Subcutaneous adipose tissue (tissue), 4 donors: ENCODE results near the gene CCND3. TPM values are rescaled to one million over a fixed set of nuclear protein-coding genes. Genes with fewer than 3 reads are reported as not detected.

Experiments used
- CTCF ChIP-seq: fragments of 450-650 bp; IDR thresholded peaks from one replicate; pipeline ENCODE4 v1.5.1; 2016; ENCODE audit warnings: low read depth, mild to moderate bottlenecking, control low read depth, antibody characterized with exemption, moderate library complexity
- total RNA-seq, 4 donors: library from RNA; depleted of rRNA; stranded (reverse); fragments of >200 nt; gene quantifications; one replicate each; pipeline ENCODE4 v1.1.0, GENCODE V29; 2016

Gene CCND3
- total RNA-seq, 4 donors from 2014 or later, result 75.2 to 153 (median 130) TPM

- TF ChIP-seq CTCF, result no peak
Measured at GRCh38 chr6:41963371-41963770, 21.8 kb upstream of the CCND3 start.

GRCh38 chr6:41960028-41960427 lies 18.4 kb upstream of the CCND3 start:
- TF ChIP-seq CTCF, result no peak

GRCh38 chr6:41958022-41958856 lies 16.6 kb upstream of the CCND3 start:
- no peak for TF ChIP-seq CTCF

- no peak for TF ChIP-seq CTCF
Measured at GRCh38 chr6:41957117-41957516, 15.5 kb upstream of the CCND3 start.

GRCh38 chr6:41955412-41955811 lies 13.8 kb upstream of the CCND3 start:
- no peak for TF ChIP-seq CTCF

- no peak for TF ChIP-seq CTCF
Measured at GRCh38 chr6:41954668-41955067, 13.1 kb upstream of the CCND3 start.

GRCh38 chr6:41947581-41948220 lies 6.1 kb upstream of the CCND3 start:
- no peak for TF ChIP-seq CTCF
